SU-DHL-6 (cell line): ENCODE results near the gene TNNC1.

Experiments used
- H2AFZ ChIP-seq: fragments of 200-600 bp; sonication (generic); 2 replicates; pipeline ENCODE4 v1.6.1; 2014; ENCODE audit warnings: low read depth, mild to moderate bottlenecking, moderate library complexity, mixed read lengths, antibody characterized with exemption, low read length; ENCODE audit not compliant: severe bottlenecking
- H3F3A ChIP-seq: fragments of 200-600 bp; shearing (Covaris generic); 2 replicates; pipeline ENCODE4 v1.6.0; 2016; ENCODE audit warnings: antibody characterized with exemption, mild to moderate bottlenecking; ENCODE audit not compliant: insufficient read depth
- H3K27ac ChIP-seq: fragments of 200-600 bp; sonication (generic); 2 replicates; pipeline ENCODE4 v1.5.1; 2016; ENCODE audit warnings: low read depth, mild to moderate bottlenecking, low read length, moderate library complexity, mixed read lengths
- H3K27me3 ChIP-seq: fragments of 200-600 bp; sonication (generic), shearing (Covaris generic); 2 replicates; pipeline ENCODE4 v1.6.0; 2014; ENCODE audit warnings: mild to moderate bottlenecking, low read length
- H3K36me3 ChIP-seq: fragments of 200-600 bp; sonication (generic); 2 replicates; pipeline ENCODE4 v1.6.1; 2014; ENCODE audit warnings: mild to moderate bottlenecking, low read length, mixed read lengths
- H3K4me2 ChIP-seq: fragments of 300-600, 200-600 bp; shearing (Covaris generic), sonication (generic); 2 replicates; pipeline ENCODE4 v1.6.0; 2014; ENCODE audit warnings: low read length, low read depth, mild to moderate bottlenecking; ENCODE audit not compliant: poor library complexity, severe bottlenecking
- H3K4me3 ChIP-seq: fragments of 200-600 bp; sonication (generic); 2 replicates; pipeline ENCODE4 v1.5.1; 2014; ENCODE audit warnings: antibody characterized with exemption, low read length, mild to moderate bottlenecking, mixed read lengths; ENCODE audit not compliant: insufficient read depth, poor library complexity, severe bottlenecking
- H3K79me2 ChIP-seq: fragments of 200-600 bp; sonication (generic); 2 replicates; pipeline ENCODE4 v1.6.1; 2014; ENCODE audit warnings: mild to moderate bottlenecking, low read length, moderate library complexity; ENCODE audit not compliant: insufficient read depth
- H3K9ac ChIP-seq: fragments of 200-600 bp; sonication (generic); 2 replicates; pipeline ENCODE4 v1.7.0; 2014; ENCODE audit warnings: mild to moderate bottlenecking, low read length
- H3K9me2 ChIP-seq: fragments of 200-600 bp; sonication (generic); replicated peaks from 2 replicates; pipeline ENCODE4 v1.6.1; 2014; ENCODE audit warnings: low read length; ENCODE audit not compliant: insufficient read depth
- H3K9me3 ChIP-seq: fragments of 200-600 bp; sonication (generic); 2 replicates; pipeline ENCODE4 v1.6.1; 2014; ENCODE audit warnings: low read length, mixed read lengths; ENCODE audit not compliant: insufficient read depth
- H4K20me1 ChIP-seq: fragments of 200-600 bp; sonication (generic); 2 replicates; pipeline ENCODE4 v1.6.1; 2014; ENCODE audit warnings: low read depth, mild to moderate bottlenecking, antibody characterized with exemption, low read length, moderate library complexity, mixed read lengths
- EZH2phosphoT487 ChIP-seq: fragments of 200-600 bp; sonication (generic), shearing (Covaris generic); conservative IDR thresholded peaks from 2 replicates; pipeline ENCODE4 v1.6.1; 2018; ENCODE audit warnings: mild to moderate bottlenecking, antibody characterized with exemption, low read length, moderate library complexity, mixed read lengths
- TF ChIP-seq, protein P1 (sequence below): fragments of 200-600 bp; sonication (generic); IDR thresholded peaks from one replicate; pipeline ENCODE4 v1.5.1; 2017; ENCODE audit warnings: antibody characterized with exemption, mild to moderate bottlenecking, low read length, moderate library complexity; ENCODE audit not compliant: insufficient read depth, poor library complexity, severe bottlenecking

Gene TNNC1

DNA sequence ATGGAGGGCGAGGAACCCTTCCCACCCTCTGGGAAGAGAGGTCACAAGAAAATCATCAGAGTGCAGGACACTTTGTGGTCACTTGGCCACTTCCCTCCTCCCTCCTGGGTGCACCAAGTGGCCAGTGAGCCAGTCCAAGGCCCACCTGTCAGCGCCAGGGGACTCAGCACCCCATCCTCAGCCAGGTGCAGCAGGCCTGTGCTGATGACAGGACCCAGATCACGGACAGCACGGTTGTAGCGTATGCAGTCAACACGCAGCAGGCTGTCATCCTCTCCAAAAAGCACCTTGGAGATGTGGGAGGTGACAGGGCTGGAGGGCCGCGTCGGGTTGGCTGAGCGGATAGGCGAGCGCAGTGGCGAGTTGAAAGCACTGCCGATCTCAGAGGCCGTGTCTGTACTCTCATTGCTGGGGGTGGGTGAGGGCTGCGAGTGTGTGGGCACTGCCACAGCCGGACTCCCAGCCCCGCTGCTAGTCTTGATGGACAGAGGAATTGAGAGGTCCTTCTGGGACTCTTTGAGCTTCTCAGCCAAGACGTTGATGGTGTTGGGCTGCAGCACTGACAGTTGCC, 50.5 kb downstream of the TNNC1 start:
- H3K9me3 ChIP-seq = no peaks in the 10 kb centered on the region
- TF ChIP-seq, protein P1, sequence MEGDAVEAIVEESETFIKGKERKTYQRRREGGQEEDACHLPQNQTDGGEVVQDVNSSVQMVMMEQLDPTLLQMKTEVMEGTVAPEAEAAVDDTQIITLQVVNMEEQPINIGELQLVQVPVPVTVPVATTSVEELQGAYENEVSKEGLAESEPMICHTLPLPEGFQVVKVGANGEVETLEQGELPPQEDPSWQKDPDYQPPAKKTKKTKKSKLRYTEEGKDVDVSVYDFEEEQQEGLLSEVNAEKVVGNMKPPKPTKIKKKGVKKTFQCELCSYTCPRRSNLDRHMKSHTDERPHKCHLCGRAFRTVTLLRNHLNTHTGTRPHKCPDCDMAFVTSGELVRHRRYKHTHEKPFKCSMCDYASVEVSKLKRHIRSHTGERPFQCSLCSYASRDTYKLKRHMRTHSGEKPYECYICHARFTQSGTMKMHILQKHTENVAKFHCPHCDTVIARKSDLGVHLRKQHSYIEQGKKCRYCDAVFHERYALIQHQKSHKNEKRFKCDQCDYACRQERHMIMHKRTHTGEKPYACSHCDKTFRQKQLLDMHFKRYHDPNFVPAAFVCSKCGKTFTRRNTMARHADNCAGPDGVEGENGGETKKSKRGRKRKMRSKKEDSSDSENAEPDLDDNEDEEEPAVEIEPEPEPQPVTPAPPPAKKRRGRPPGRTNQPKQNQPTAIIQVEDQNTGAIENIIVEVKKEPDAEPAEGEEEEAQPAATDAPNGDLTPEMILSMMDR = no peak
- TF ChIP-seq EZH2phosphoT487 = no peak
- H4K20me1 ChIP-seq = no peaks in the 10 kb centered on the region

DNA sequence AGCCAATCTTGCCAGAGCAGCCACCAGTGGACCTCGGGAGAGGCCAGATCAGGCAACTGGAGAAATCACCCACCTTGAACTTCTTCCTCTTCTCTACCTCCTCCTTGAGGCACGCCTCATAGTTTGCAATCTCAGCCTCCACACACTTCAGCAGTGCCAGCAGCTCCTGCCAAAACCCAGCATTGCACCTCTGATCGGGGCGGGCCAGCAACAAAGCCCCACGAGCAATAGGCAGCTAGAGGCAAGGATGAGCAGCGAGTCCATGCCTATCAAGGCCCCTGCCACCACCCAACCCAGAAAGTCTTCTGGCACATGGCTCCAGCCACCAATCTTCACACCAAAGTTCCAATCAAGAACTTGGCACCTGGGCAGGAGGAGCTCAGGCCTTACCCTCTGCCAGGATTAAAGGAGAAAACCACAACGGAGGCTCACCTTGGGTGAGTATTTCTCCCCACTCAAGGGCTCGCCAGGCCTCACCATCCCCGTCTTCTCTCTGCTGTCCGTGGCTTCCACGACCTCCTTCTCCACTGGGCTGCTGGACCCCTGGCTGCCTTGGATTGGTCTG, 51.1 kb downstream of the TNNC1 start:
- H4K20me1 ChIP-seq = no peaks in the 10 kb centered on the region
- H3K27me3 ChIP-seq = no peaks in the 10 kb centered on the region
- H3K4me2 ChIP-seq = no peak overlapping the region
- no peak overlapping the region for H3K4me3 ChIP-seq
- H2AFZ ChIP-seq = no peak overlapping the region
- H3K79me2 ChIP-seq = no peaks in the 10 kb centered on the region; the same call in 1 of the 2 replicates
- H3K9me3 ChIP-seq = no peaks in the 10 kb centered on the region
- H3K36me3 ChIP-seq = no peaks in the 10 kb centered on the region
- no peaks in the 10 kb centered on the region for H3K9me2 ChIP-seq
- H3K27ac ChIP-seq = no peak overlapping the region
- no peaks in the 10 kb centered on the region for H3F3A ChIP-seq
- no peak overlapping the region for H3K9ac ChIP-seq
- TF ChIP-seq, protein P1 = no peak
- no peak for TF ChIP-seq EZH2phosphoT487

More for the DNA sequence above, 50.5 kb downstream of the TNNC1 start:
- no peak overlapping the region for H3K27ac ChIP-seq
- no peaks in the 10 kb centered on the region for H3K9me2 ChIP-seq
- no peaks in the 10 kb centered on the region for H3K36me3 ChIP-seq
- H3K79me2 ChIP-seq = no peaks in the 10 kb centered on the region; the same call in 1 of the 2 replicates
- no peaks in the 10 kb centered on the region for H3K27me3 ChIP-seq
- no peak overlapping the region for H3K4me2 ChIP-seq
- no peak overlapping the region for H3K4me3 ChIP-seq
- no peak overlapping the region for H3K9ac ChIP-seq
- no peaks in the 10 kb centered on the region for H3F3A ChIP-seq
- H2AFZ ChIP-seq = no peak overlapping the region

DNA sequence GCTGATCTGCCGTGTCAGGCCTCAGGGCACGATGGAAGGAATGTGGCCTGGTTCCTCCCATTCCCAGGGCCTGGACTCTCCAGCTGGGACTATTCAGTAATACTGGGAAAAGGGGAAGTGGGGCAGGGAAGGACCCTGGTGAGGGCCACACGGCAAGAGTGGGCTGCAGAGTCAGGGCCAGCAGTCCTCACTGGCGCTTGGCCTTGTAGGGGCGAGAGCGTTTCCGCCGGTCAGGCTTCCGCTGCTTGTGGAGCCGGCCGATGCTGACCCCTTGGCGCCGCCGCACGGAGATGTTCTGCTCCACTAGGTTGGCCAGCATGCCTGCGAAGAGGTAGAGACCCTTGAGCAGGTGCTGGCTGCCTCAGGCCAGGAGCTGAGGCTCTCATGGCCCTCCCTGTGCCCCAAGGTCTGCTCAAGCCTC, 51.7 kb downstream of the TNNC1 start:
- Histone ChIP-seq H3F3A (no peaks in the 10 kb centered on the region), H3K79me2 (no peaks in the 10 kb centered on the region), H3K36me3 (no peaks in the 10 kb centered on the region), H2AFZ (no peak overlapping the region), H4K20me1 (no peaks in the 10 kb centered on the region), H3K4me3 (no peak overlapping the region), H3K9ac (no peak overlapping the region), H3K27me3 (no peaks in the 10 kb centered on the region), H3K4me2 (no peak overlapping the region), H3K27ac (no peak overlapping the region), H3K9me2 (no peaks in the 10 kb centered on the region), H3K9me3 (no peaks in the 10 kb centered on the region)
- TF ChIP-seq, protein P1 = no peak
- TF ChIP-seq EZH2phosphoT487 = no peak
